Epithelial cell of esophagus (primary cell): ENCODE results near the gene EXOC6B.

Source experiments
- DNase-seq: peaks from one replicate; pipeline ENCODE4 v3.0.0; 2010; ENCODE audit warnings: low read depth
- H3K4me3 ChIP-seq: 2 replicates; pipeline ENCODE4 v1.5.1; 2011; ENCODE audit warnings: mild to moderate bottlenecking, low read length, control low read depth
- CTCF ChIP-seq: IDR thresholded peaks from 2 replicates; pipeline ENCODE4 v1.5.1; 2011; ENCODE audit warnings: low read depth, mild to moderate bottlenecking, low read length, control low read depth, inconsistent platforms; ENCODE audit not compliant: insufficient read depth; ENCODE audit errors: missing control alignments

EXOC6B gene

GRCh38 chr2:72676341-72677025 lies 149.3 kb downstream of the EXOC6B start:
- no peak for DNase-seq
- no peak for TF ChIP-seq CTCF
- H3K4me3 ChIP-seq: no peak overlapping the region

GRCh38 chr2:72674982-72675915 lies 150.6 kb downstream of the EXOC6B start:
- DNase-seq: no peak
- TF ChIP-seq CTCF: no peak

GRCh38 chr2:72673279-72673678 lies 152.6 kb downstream of the EXOC6B start:
- no peak overlapping the region for H3K4me3 ChIP-seq
- no peak for TF ChIP-seq CTCF
- no peak for DNase-seq

More at GRCh38 chr2:72674982-72675915, 150.6 kb downstream of the EXOC6B start:
- H3K4me3 ChIP-seq: no peak overlapping the region

GRCh38 chr2:72669121-72669520 lies 156.7 kb downstream of the EXOC6B start:
- DNase-seq: peak; percentile 72
- H3K4me3 ChIP-seq: no peak overlapping the region
- no peak for TF ChIP-seq CTCF

- H3K4me3 ChIP-seq: no peak overlapping the region
These were observed 157.2 kb downstream of the EXOC6B start for GRCh38 chr2:72668647-72669046.

GRCh38 chr2:72665448-72665847 lies 160.4 kb downstream of the EXOC6B start:
- no peak overlapping the region for H3K4me3 ChIP-seq
- no peak for TF ChIP-seq CTCF
- DNase-seq: no peak

More at GRCh38 chr2:72668647-72669046, 157.2 kb downstream of the EXOC6B start:
- TF ChIP-seq CTCF: no peak
- DNase-seq: no peak
